ENCODE results near the gene WFDC10B. TPM values are rescaled to one million over a fixed set of nuclear protein-coding genes. Genes with fewer than 3 reads are reported as not detected.
"Not testable (repeated sequence)": the region's sequence is repeated elsewhere in the genome, so short reads cannot be mapped to it uniquely, and the experiment has no call there.

The WFDC10B gene
- total and polyA plus RNA-seq, 5 donors from 2014 or later = not detected

DNA sequence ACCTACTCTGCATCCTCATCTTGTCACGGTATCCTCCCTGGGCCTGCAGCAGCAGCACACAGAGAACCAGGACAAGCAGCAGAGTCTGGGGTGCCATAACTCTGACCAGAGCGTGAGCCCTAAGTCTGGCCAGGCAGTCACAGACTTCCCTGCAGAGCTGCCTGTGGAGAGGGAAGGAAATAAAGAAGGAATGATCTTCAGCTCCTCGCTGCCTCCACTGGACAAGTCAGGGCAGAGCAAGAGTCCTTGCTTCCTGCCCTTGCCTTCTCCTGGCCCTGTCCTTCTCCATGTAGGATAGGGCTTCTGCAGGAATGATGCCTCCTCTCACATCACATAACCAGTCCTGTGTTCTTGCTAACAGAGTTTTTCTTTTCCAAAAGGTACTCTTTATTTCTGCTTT is 18.9 kb downstream of the WFDC10B start:
- no peak overlapping the region for H3K27ac ChIP-seq (ENCODE audit: insufficient read depth, low read length, poor library complexity, severe bottlenecking)
- H3K9me3 Mint-ChIP-seq = peaks cover 0 to 6% (median 3%) of the 10 kb centered on the region in 7 donors
- no peak overlapping the region for H3K4me3 Mint-ChIP-seq
- no peaks in the 10 kb centered on the region for H3K4me1 ChIP-seq (ENCODE audit: control insufficient read depth, insufficient read depth, low read length, poor library complexity, severe bottlenecking)
- no peaks in the 10 kb centered on the region for H3K36me3 Mint-ChIP-seq
- H3K27me3 ChIP-seq (ENCODE audit: control insufficient read depth, insufficient read depth, low read length) = no peaks in the 10 kb centered on the region
- DNase-seq (no peak), ATAC-seq (ENCODE audit: low read depth in 2 of 2) (no peak)
- H3K27me3 Mint-ChIP-seq = peaks cover 18% of the 10 kb centered on the region
- H3K36me3 ChIP-seq (ENCODE audit: control insufficient read depth, insufficient read depth, low read length) = no peaks in the 10 kb centered on the region
- no peaks in the 10 kb centered on the region for H3K4me1 Mint-ChIP-seq
- H3K9me3 ChIP-seq (ENCODE audit: control insufficient read depth in 2 of 2, low read length in 2 of 2) = peaks cover 0 to 2% of the 10 kb centered on the region in 2 experiments
- H3K4me3 ChIP-seq (ENCODE audit: low read depth, low read length) = no peak overlapping the region
- no peak overlapping the region for H3K27ac Mint-ChIP-seq

DNA sequence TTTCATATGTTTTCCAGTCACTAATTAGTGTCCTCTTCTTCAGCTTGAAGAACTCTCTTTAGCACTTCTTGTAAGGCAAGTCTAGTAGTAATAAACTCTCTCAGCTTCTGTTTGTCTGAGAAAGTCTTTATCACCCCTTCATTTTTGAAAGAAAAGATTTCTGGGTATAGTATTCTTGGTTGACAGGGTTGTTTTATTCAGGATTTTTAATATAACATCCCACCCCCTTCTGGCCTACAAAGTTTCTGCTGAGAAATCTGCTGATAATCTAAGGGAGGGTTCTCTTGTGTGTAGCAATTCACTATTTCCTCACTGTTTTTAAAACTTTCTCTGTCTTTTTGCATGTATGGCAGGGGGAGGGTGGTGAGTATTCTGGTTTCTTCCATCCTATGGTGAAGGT is 25.2 kb downstream of the WFDC10B start:
- no peak overlapping the region for H3K27ac ChIP-seq (ENCODE audit: insufficient read depth, low read length, poor library complexity, severe bottlenecking)
- Mint-ChIP-seq H3K36me3 (no peaks in the 10 kb centered on the region), H3K9me3 (peaks cover 4 to 35% (median 10%) of the 10 kb centered on the region in 7 donors), H3K4me1 (no peaks in the 10 kb centered on the region), H3K4me3 (no peak overlapping the region), H3K27me3 (peaks cover 35% of the 10 kb centered on the region), H3K27ac (no peak overlapping the region)
- H3K4me3 ChIP-seq (ENCODE audit: low read depth, low read length) = no peak overlapping the region
- ATAC-seq (ENCODE audit: low read depth in 2 of 2) (no peak), DNase-seq (no peak)
- no peaks in the 10 kb centered on the region for H3K27me3 ChIP-seq (ENCODE audit: control insufficient read depth, insufficient read depth, low read length)
- H3K9me3 ChIP-seq (ENCODE audit: control insufficient read depth in 2 of 2, low read length in 2 of 2) = peaks cover 21 to 27% of the 10 kb centered on the region in 2 experiments
- H3K4me1 ChIP-seq (ENCODE audit: control insufficient read depth, insufficient read depth, low read length, poor library complexity, severe bottlenecking) = no peaks in the 10 kb centered on the region
- H3K36me3 ChIP-seq (ENCODE audit: control insufficient read depth, insufficient read depth, low read length) = no peaks in the 10 kb centered on the region

DNA sequence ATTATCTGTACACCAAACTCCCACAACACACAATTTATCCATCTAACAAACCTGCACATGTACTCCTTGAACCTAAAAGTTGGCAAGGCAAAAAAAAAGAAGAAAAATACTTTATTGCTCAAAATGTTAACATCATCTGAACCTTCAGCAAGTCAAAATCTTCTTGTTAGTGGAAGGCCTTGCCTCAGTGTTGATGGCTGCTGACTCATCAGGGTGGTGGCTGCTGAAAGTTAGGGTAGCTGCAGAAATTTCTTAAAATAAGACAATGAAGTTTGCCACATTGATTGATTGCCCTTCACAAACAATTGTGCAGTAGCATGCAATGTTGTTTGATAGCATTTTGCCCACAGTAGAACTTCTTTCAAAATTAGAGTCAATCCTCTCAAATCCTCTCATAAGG is 32.1 kb downstream of the WFDC10B start:
- peaks cover 28% of the 10 kb centered on the region for H3K27me3 Mint-ChIP-seq
- no peak overlapping the region for H3K27ac ChIP-seq (ENCODE audit: insufficient read depth, low read length, poor library complexity, severe bottlenecking)
- no peaks in the 10 kb centered on the region for H3K27me3 ChIP-seq (ENCODE audit: control insufficient read depth, insufficient read depth, low read length)
- no peaks in the 10 kb centered on the region for H3K36me3 ChIP-seq (ENCODE audit: control insufficient read depth, insufficient read depth, low read length)
- DNase-seq (no peak), ATAC-seq (ENCODE audit: low read depth in 2 of 2) (no peak)
- no peak overlapping the region for H3K27ac Mint-ChIP-seq
- H3K36me3 Mint-ChIP-seq = no peaks in the 10 kb centered on the region
- H3K9me3 ChIP-seq (ENCODE audit: control insufficient read depth in 2 of 2, low read length in 2 of 2) = no peaks in the 10 kb centered on the region
- H3K4me3 Mint-ChIP-seq = no peak overlapping the region
- no peaks in the 10 kb centered on the region for H3K4me1 ChIP-seq (ENCODE audit: control insufficient read depth, insufficient read depth, low read length, poor library complexity, severe bottlenecking)
- no peak overlapping the region for H3K4me3 ChIP-seq (ENCODE audit: low read depth, low read length)
- no peaks in the 10 kb centered on the region for H3K4me1 Mint-ChIP-seq
- peaks cover 0 to 14% (median 6%) of the 10 kb centered on the region in 7 donors for H3K9me3 Mint-ChIP-seq

DNA sequence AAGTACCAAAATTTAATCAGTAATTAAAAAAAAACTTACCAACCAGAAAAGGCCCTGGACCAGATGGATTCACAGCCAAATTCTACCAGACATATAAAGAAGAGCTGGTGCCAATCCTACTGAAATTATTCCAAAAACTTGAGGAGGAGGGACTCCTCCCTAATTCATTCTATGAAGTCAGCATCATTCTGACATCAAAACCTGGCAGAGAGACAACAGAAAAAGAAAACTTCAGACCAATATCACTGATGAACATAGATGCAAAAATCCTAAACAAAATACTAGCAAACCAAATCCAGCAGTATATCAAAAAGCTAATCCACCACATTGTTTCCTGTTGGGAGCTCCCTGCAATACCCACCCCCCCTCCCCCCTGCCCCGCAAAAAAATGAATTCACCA is 34.7 kb downstream of the WFDC10B start, which contains the start of gene WFDC11:
Gene WFDC11, minus strand, starts transcription at position 101 of the 400 bp plus-strand sequence. CDS start 19,639 bp downstream, outside the sequence.
- Histone ChIP-seq H3K27ac (ENCODE audit: insufficient read depth, low read length, poor library complexity, severe bottlenecking) (no peak within 1 kb of the TSS), H3K4me1 (ENCODE audit: control insufficient read depth, insufficient read depth, low read length, poor library complexity, severe bottlenecking) (no peaks in the 10 kb centered on the region), H3K36me3 (ENCODE audit: control insufficient read depth, insufficient read depth, low read length) (no peaks in the 10 kb centered on the region), H3K9me3 (ENCODE audit: control insufficient read depth in 2 of 2, low read length in 2 of 2) (no peaks in the 10 kb centered on the region), H3K4me3 (ENCODE audit: low read depth, low read length) (no peak within 1 kb of the TSS), H3K27me3 (ENCODE audit: control insufficient read depth, insufficient read depth, low read length) (no peaks in the 10 kb centered on the region)
- H3K27ac Mint-ChIP-seq = peak within 1 kb of the TSS in 1 of 3 donors; percentile 4
- no peaks in the 10 kb centered on the region for H3K4me1 Mint-ChIP-seq
- no peak for DNase-seq
- peaks cover 20% of the 10 kb centered on the region for H3K27me3 Mint-ChIP-seq
- H3K4me3 Mint-ChIP-seq = peak within 1 kb of the TSS in 1 of 4 donors; percentile 58
- peaks cover 0 to 9% (median 0%) of the 10 kb centered on the region in 7 donors for H3K9me3 Mint-ChIP-seq
- ATAC-seq (ENCODE audit: low read depth in 2 of 2) = no peak
- H3K36me3 Mint-ChIP-seq = no peaks in the 10 kb centered on the region

DNA sequence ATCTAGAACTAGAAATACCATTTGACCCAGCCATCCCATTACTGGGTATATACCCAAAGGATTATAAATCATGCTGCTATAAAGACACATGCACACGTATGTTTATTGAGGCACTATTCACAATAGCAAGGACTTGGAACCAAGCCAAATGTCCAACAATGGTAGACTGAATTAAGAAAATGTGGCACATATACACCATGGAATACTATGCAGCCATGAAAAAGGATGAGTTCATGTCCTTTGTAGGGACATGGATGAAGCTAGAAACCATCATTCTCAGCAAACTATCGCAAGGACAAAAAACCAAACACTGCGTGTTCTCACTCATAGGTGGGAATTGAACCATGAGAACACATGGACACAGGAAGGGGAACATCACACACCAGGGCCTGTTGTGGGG is 47.8 kb downstream of the WFDC10B start:
- H3K36me3 ChIP-seq (ENCODE audit: control insufficient read depth, insufficient read depth, low read length); H3K27me3 Mint-ChIP-seq; H3K4me3 Mint-ChIP-seq; H3K27ac ChIP-seq (ENCODE audit: insufficient read depth, low read length, poor library complexity, severe bottlenecking); H3K36me3 Mint-ChIP-seq; H3K4me1 ChIP-seq (ENCODE audit: control insufficient read depth, insufficient read depth, low read length, poor library complexity, severe bottlenecking); H3K27ac Mint-ChIP-seq; H3K27me3 ChIP-seq (ENCODE audit: control insufficient read depth, insufficient read depth, low read length); ATAC-seq (ENCODE audit: low read depth in 2 of 2); H3K9me3 ChIP-seq (ENCODE audit: control insufficient read depth in 2 of 2, low read length in 2 of 2); H3K4me3 ChIP-seq (ENCODE audit: low read depth, low read length); H3K4me1 Mint-ChIP-seq; DNase-seq: not testable (repeated sequence)
- peaks cover 0 to 13% (median 2%) of the 10 kb centered on the region in 7 donors for H3K9me3 Mint-ChIP-seq

DNA sequence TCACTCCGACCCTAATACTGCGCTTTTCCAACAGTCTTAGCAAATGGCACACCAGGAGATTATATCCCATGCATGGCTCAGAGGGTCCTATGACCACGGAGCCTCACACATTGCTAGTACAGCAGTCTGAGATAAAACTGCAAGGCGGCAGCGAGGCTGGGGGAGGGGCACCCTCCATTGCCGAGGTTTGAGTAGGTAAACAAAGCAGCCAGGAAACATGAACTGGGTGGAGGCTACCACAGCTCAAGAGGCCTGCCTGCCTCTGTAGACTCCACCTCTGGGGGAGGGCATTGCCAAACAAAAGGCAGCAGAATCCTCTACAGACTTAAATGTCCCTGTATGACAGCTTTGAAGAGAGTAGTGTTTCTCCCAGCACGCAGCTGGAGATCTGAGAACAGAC is 53.1 kb downstream of the WFDC10B start:
- H3K4me1 Mint-ChIP-seq; ATAC-seq (ENCODE audit: low read depth in 2 of 2); H3K4me1 ChIP-seq (ENCODE audit: control insufficient read depth, insufficient read depth, low read length, poor library complexity, severe bottlenecking): not testable (repeated sequence)

DNA sequence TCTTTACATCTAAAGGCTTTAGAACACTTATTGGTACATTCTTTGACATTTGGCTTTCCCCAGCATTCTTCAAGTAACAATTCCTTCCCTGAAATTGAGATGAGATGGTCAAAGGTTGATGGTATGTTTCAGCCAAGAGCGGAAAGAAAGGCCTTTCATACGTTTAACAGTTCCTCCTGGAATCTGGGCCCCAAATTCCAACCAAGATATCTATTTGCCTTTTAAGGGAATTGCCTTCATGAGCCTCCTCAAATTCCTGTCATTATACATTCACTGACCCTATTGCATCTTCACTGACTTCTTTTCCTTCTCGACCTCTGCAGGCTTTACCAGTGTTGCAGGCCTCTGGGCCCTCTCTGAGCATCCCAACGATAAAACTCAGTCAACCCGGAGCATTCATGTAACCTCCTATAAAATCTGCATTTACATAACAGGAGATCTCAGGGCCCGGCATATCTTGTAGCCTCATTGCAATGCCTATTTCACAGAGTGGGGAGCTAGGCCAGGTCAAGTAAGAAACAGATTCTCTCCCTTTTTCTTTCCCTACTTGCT is 55.4 kb downstream of the WFDC10B start:
- peaks cover 0 to 5% (median 0%) of the 10 kb centered on the region in 4 donors for H3K4me1 Mint-ChIP-seq

More for the DNA sequence above, 53.1 kb downstream of the WFDC10B start:
- peak in 1 of 3 donors; percentile 23 for DNase-seq
- not testable (repeated sequence) for H3K36me3 Mint-ChIP-seq; H3K4me3 Mint-ChIP-seq; H3K27ac ChIP-seq (ENCODE audit: insufficient read depth, low read length, poor library complexity, severe bottlenecking); H3K9me3 Mint-ChIP-seq; H3K9me3 ChIP-seq (ENCODE audit: control insufficient read depth in 2 of 2, low read length in 2 of 2); H3K27me3 ChIP-seq (ENCODE audit: control insufficient read depth, insufficient read depth, low read length); H3K36me3 ChIP-seq (ENCODE audit: control insufficient read depth, insufficient read depth, low read length); H3K27ac Mint-ChIP-seq; H3K4me3 ChIP-seq (ENCODE audit: low read depth, low read length)
- peaks cover 14% of the 10 kb centered on the region for H3K27me3 Mint-ChIP-seq

DNA sequence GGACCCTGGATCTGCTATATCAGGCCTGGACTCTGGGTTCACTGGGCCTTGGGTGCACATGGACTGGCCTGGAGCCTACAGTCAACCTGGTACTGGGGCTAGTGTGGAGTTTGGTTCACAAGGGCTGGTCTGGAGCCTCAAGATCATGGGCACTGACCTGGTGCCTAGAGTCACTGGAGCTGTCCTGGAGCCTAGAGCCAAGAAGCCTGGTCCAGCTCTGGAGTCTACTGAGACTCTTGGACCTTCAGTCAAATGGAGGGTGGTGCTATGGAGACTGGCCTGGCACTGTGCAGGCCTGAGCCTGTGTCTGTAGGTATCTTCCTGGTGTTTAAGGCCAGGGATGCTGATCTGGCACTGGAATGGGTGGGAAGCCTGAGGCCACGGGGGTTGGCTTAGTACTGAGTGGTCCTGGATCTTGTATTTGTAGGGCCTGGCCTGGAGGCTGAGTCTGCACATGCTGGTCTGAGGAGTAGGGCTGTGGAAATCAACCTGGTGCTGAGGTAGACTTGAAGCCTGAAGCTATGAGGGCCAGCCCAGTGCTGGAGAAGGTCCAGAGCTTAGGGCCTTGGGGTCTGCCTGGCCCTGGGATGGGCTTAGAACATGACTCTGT is 57.3 kb downstream of the WFDC10B start:
- Histone ChIP-seq H3K9me3 (ENCODE audit: control insufficient read depth in 2 of 2, low read length in 2 of 2) (no peaks in the 10 kb centered on the region), H3K36me3 (ENCODE audit: control insufficient read depth, insufficient read depth, low read length) (no peaks in the 10 kb centered on the region), H3K4me3 (ENCODE audit: low read depth, low read length) (no peak overlapping the region), H3K27ac (ENCODE audit: insufficient read depth, low read length, poor library complexity, severe bottlenecking) (no peak overlapping the region), H3K4me1 (ENCODE audit: control insufficient read depth, insufficient read depth, low read length, poor library complexity, severe bottlenecking) (no peaks in the 10 kb centered on the region), H3K27me3 (ENCODE audit: control insufficient read depth, insufficient read depth, low read length) (peaks cover 3% of the 10 kb centered on the region)
- Mint-ChIP-seq H3K27me3 (peaks cover 16% of the 10 kb centered on the region), H3K36me3 (no peaks in the 10 kb centered on the region), H3K9me3 (peaks cover 0 to 2% (median 0%) of the 10 kb centered on the region in 7 donors), H3K4me3 (no peak overlapping the region), H3K27ac (no peak overlapping the region), H3K4me1 (peaks cover 0 to 5% (median 0%) of the 10 kb centered on the region in 4 donors)
- DNase-seq (no peak), ATAC-seq (ENCODE audit: low read depth in 2 of 2) (no peak)

More for the DNA sequence above, 55.4 kb downstream of the WFDC10B start:
- no peak overlapping the region for H3K27ac ChIP-seq (ENCODE audit: insufficient read depth, low read length, poor library complexity, severe bottlenecking)
- H3K36me3 Mint-ChIP-seq = no peaks in the 10 kb centered on the region
- H3K36me3 ChIP-seq (ENCODE audit: control insufficient read depth, insufficient read depth, low read length) = no peaks in the 10 kb centered on the region
- H3K27me3 Mint-ChIP-seq = peaks cover 18% of the 10 kb centered on the region
- no peak overlapping the region for H3K27ac Mint-ChIP-seq
- no peak for DNase-seq
- no peak for ATAC-seq (ENCODE audit: low read depth in 2 of 2)
- H3K4me3 ChIP-seq (ENCODE audit: low read depth, low read length) = no peak overlapping the region
- peaks cover 3% of the 10 kb centered on the region for H3K27me3 ChIP-seq (ENCODE audit: control insufficient read depth, insufficient read depth, low read length)
- no peaks in the 10 kb centered on the region for H3K4me1 ChIP-seq (ENCODE audit: control insufficient read depth, insufficient read depth, low read length, poor library complexity, severe bottlenecking)
- no peak overlapping the region for H3K4me3 Mint-ChIP-seq
- peaks cover 0 to 2% (median 0%) of the 10 kb centered on the region in 7 donors for H3K9me3 Mint-ChIP-seq
- H3K9me3 ChIP-seq (ENCODE audit: control insufficient read depth in 2 of 2, low read length in 2 of 2) = no peaks in the 10 kb centered on the region

Data from CD4-positive, CD25-positive, alpha-beta regulatory T cell (primary cell).